Glutamatergic neuron (in vitro differentiated cells): ENCODE data around the gene MAP3K12. TPM values are rescaled to one million over a fixed set of nuclear protein-coding genes. Genes with fewer than 3 reads are reported as not detected.

ENCODE experiments used
- DNase-seq: peaks from one replicate; pipeline ENCODE4 v3.0.0; 2022
- H3K27ac Mint-ChIP-seq: one replicate; pipeline ENCODE4 v1.8.0; 2020; ENCODE audit warnings: mild to moderate bottlenecking, mixed read lengths, inconsistent platforms; ENCODE audit not compliant: unreplicated experiment
- H3K27me3 Mint-ChIP-seq: one replicate; pipeline ENCODE4 v1.8.0; 2020; ENCODE audit warnings: mild to moderate bottlenecking, moderate library complexity, mixed read lengths, inconsistent platforms; ENCODE audit not compliant: unreplicated experiment
- H3K36me3 Mint-ChIP-seq: one replicate; pipeline ENCODE4 v1.8.0; 2020; ENCODE audit warnings: mild to moderate bottlenecking, mixed read lengths, inconsistent platforms; ENCODE audit not compliant: unreplicated experiment
- H3K4me1 Mint-ChIP-seq: one replicate; pipeline ENCODE4 v1.8.0; 2020; ENCODE audit warnings: mild to moderate bottlenecking, low read depth, mixed read lengths, inconsistent platforms; ENCODE audit not compliant: unreplicated experiment
- H3K4me3 Mint-ChIP-seq: one replicate; pipeline ENCODE4 v1.8.0; 2020; ENCODE audit warnings: mild to moderate bottlenecking, mixed read lengths, inconsistent platforms; ENCODE audit not compliant: unreplicated experiment
- H3K9me3 Mint-ChIP-seq: one replicate; pipeline ENCODE4 v1.8.0; 2020; ENCODE audit warnings: mild to moderate bottlenecking, moderate library complexity, mixed read lengths, inconsistent platforms; ENCODE audit not compliant: unreplicated experiment
- CTCF ChIP-seq: fragments of 200-600 bp; sonication (generic); IDR thresholded peaks from one replicate; pipeline ENCODE4 v1.5.0; 2021; ENCODE audit not compliant: partially characterized antibody, unreplicated experiment
- total RNA-seq: library from RNA; stranded (reverse); fragmentation: NEBNext Ultra II Directional; extraction: Animal tissue kit (Norgen Biotek cat#: 25700); gene quantifications from one replicate; pipeline ENCODE4 v1.2.1, GENCODE V29; 2021; ENCODE audit not compliant: unreplicated experiment

Gene MAP3K12
- total RNA-seq, 1 donor from 2014 or later = 94.2 TPM

- Mint-ChIP-seq H3K36me3 (no peaks in the 10 kb centered on the region), H3K27me3 (peaks cover 13% of the 10 kb centered on the region), H3K27ac (peak overlapping the region; percentile 99), H3K9me3 (peaks cover 14% of the 10 kb centered on the region), H3K4me1 (peaks cover 35% of the 10 kb centered on the region), H3K4me3 (peak overlapping the region; percentile 97)
- DNase-seq = peak; percentile 95
- no peak for TF ChIP-seq CTCF
Measured at GRCh38 chr12:53492830-53493609, 6.2 kb downstream of the MAP3K12 start.

GRCh38 chr12:53492188-53492587 lies 7.1 kb downstream of the MAP3K12 start:
- no peak for DNase-seq
- no peak for TF ChIP-seq CTCF
- Mint-ChIP-seq H3K9me3 (peaks cover 11% of the 10 kb centered on the region), H3K4me1 (peaks cover 32% of the 10 kb centered on the region), H3K27me3 (peaks cover 12% of the 10 kb centered on the region), H3K27ac (peak overlapping the region; percentile 99), H3K4me3 (peak overlapping the region; percentile 97), H3K36me3 (no peaks in the 10 kb centered on the region)

- peaks cover 7% of the 10 kb centered on the region for H3K9me3 Mint-ChIP-seq
- peaks cover 5% of the 10 kb centered on the region for H3K27me3 Mint-ChIP-seq
- no peaks in the 10 kb centered on the region for H3K36me3 Mint-ChIP-seq
- no peak for TF ChIP-seq CTCF
- H3K4me1 Mint-ChIP-seq = peaks cover 20% of the 10 kb centered on the region
- no peak overlapping the region for H3K4me3 Mint-ChIP-seq
- DNase-seq = no peak
- peak overlapping the region; percentile 38 for H3K27ac Mint-ChIP-seq
Measured at GRCh38 chr12:53489242-53489864, 9.9 kb downstream of the MAP3K12 start.

GRCh38 chr12:53486736-53487487 lies 12.3 kb downstream of the MAP3K12 start:
- no peak overlapping the region for H3K27ac Mint-ChIP-seq
- peaks cover 4% of the 10 kb centered on the region for H3K27me3 Mint-ChIP-seq
- peaks cover 9% of the 10 kb centered on the region for H3K9me3 Mint-ChIP-seq
- DNase-seq = no peak
- H3K4me3 Mint-ChIP-seq = no peak overlapping the region
- H3K36me3 Mint-ChIP-seq = peaks cover 4% of the 10 kb centered on the region
- peaks cover 4% of the 10 kb centered on the region for H3K4me1 Mint-ChIP-seq
- no peak for TF ChIP-seq CTCF
